ENCODE measurements around the gene CYP39A1. TPM values are rescaled to one million over a fixed set of nuclear protein-coding genes. Genes with fewer than 3 reads are reported as not detected.

The CYP39A1 gene
- total RNA-seq, 3 donors from 2014 or later, result 4.1 to 5.3 (median 4.5) TPM

DNA sequence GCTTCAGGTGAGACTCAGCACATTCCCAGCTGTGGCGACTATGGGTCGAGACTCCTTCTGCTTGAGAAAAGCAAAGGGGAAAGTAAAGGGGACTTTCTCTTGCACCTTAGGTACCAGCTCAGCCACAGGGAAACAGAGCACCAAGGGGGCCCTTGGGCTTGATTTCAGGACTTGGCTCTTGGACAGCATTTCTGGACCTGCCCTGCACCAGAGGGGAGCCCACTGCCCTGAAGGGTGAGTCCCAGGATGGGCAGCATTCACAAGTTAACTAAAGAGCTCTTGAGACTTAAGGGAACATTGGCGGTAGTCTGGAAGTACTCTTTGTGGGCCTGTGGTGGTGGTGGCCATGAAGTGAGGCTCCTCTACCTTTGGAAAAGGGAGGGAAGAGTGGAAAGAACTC, 111.1 kb downstream of the CYP39A1 start:
- DNase-seq, result no peak
- intact Hi-C loops (cut with DNase I, micrococcal nuclease), result no loop called here
- H3K4me3 ChIP-seq, result no peak overlapping the region
- no peaks in the 10 kb centered on the region for H3K4me1 ChIP-seq (ENCODE audit: low read depth)
- H3K9me3 ChIP-seq, result no peaks in the 10 kb centered on the region
- H3K36me3 ChIP-seq (ENCODE audit: low read depth), result no peaks in the 10 kb centered on the region
- TF ChIP-seq, protein P1, sequence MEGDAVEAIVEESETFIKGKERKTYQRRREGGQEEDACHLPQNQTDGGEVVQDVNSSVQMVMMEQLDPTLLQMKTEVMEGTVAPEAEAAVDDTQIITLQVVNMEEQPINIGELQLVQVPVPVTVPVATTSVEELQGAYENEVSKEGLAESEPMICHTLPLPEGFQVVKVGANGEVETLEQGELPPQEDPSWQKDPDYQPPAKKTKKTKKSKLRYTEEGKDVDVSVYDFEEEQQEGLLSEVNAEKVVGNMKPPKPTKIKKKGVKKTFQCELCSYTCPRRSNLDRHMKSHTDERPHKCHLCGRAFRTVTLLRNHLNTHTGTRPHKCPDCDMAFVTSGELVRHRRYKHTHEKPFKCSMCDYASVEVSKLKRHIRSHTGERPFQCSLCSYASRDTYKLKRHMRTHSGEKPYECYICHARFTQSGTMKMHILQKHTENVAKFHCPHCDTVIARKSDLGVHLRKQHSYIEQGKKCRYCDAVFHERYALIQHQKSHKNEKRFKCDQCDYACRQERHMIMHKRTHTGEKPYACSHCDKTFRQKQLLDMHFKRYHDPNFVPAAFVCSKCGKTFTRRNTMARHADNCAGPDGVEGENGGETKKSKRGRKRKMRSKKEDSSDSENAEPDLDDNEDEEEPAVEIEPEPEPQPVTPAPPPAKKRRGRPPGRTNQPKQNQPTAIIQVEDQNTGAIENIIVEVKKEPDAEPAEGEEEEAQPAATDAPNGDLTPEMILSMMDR (IDR thresholded peaks at IDR 0.05), result no peak
- no peak for ATAC-seq

DNA sequence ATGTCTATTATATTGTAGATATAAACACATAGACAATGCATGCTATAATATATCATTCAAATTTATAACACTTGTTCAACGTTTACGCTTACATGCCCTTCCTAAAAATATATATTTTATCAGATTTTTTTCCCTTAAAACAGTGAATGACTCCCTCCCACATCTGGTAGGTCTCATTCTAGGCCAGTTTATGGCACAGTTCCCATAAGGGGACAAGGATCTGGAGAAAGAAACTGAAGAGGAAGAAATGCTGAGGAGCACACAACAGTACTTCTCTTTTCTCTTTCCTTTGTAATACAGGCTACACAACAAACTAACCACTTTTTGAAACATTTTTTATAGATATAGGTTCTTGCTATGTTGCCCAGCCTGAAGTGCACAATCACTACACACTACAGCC, 112.8 kb downstream of the CYP39A1 start:
- no peak for DNase-seq
- Histone ChIP-seq H3K4me1 (ENCODE audit: low read depth) (no peaks in the 10 kb centered on the region), H3K4me3 (no peak overlapping the region), H3K36me3 (ENCODE audit: low read depth) (no peaks in the 10 kb centered on the region), H3K9me3 (no peaks in the 10 kb centered on the region)
- no peak for ATAC-seq
- intact Hi-C loops (cut with DNase I, micrococcal nuclease), result no loop called here
- TF ChIP-seq, protein P1 (IDR thresholded peaks at IDR 0.05), result no peak

DNA sequence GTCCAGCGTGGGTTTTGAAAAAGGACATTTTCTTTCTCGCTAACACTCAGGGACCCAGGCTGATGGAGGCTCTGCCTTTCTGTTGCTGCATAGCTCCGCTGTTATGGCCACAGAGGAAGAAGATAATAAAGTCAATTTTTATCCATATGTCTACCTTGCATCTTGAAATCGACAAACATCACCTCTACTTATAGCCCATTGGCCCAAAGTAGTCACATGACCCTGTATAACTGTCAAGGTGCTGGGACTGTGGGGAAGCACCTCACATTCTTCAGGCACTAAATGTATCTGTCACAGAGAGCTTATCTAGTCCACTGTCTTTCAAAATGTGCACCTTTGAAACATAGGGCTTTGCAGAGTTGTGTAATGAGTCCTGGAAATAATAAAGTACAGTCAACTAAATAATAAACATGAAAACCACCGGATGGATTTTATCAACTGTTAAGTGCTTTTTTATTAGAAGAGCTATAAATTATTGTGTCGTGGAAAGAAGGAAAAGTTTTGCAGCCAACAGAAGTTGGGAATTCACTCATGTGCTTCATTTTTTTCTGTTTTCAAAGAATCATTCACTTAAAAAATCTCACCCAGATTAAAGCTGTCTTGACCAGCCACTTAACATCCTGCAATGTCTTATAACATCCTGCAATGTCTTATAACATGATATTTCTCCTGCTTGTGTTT, 113.7 kb downstream of the CYP39A1 start:
- Histone ChIP-seq H3K4me1 (ENCODE audit: low read depth) (no peaks in the 10 kb centered on the region), H3K36me3 (ENCODE audit: low read depth) (no peaks in the 10 kb centered on the region), H3K4me3 (no peak overlapping the region), H3K9me3 (no peaks in the 10 kb centered on the region)
- DNase-seq, result no peak
- intact Hi-C loops (cut with DNase I, micrococcal nuclease), result no loop called here
- no peak for ATAC-seq
- TF ChIP-seq, protein P1 (IDR thresholded peaks at IDR 0.05), result no peak

DNA sequence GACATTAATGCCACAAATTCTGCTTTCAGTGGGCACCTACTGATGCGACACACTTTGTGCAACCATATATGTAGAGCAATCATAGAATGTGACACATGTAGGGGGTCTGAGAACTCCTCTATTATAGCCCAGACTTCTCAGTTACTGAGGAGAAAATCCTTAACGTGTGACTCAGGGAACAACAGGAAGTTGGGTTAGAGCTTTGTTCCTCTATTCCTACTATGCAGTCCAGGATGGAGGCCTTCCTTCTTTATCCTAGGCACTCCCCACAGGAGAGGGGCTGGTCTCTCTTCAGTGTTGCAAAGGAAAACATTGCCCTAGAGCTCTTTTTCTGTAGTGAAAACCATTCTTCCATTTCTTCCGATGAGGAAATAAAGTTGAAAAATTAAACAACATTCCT, 121.7 kb downstream of the CYP39A1 start:
- intact Hi-C loops (cut with DNase I, micrococcal nuclease), result no loop called here

DNA sequence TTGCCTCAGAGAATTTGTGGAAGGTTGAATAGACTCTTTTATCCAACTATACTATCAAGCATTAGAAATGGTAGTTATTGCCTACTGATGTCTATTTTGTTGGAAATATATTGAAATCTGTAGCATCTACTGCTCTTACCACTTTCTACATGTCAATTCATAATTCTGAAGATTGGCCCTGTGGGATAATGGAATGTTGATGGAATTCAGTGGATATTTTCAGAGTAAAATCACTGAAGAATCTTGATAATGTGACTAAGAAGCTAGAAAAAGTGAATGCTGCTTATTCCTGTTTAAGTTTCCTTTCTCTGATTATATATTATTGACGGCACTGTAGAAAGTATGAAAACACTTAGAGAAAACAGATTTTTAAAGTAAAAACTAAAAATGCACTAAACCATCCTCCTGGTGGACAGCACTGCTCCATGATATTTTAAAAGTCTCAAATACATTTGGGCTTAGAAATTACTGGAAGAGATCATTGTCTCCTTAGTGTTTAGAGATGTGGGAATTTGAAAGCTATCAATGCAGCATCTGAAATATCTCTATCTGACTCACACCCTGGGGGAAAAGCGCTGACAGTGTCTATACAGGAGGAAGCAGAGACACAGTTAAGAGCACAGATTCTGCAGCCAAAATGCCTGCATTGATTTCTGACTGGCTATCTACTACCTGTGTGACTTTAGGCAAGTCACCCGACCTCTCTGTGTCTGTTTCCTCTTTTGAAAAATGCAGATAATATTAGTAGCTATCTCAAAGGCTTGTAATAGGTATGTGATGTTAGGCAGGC, 123.5 kb downstream of the CYP39A1 start:
- H3K36me3 ChIP-seq (ENCODE audit: low read depth), result no peaks in the 10 kb centered on the region
- H3K4me1 ChIP-seq (ENCODE audit: low read depth), result no peaks in the 10 kb centered on the region
- no peak for ATAC-seq
- DNase-seq, result no peak
- TF ChIP-seq, protein P1 (IDR thresholded peaks at IDR 0.05), result no peak
- H3K4me3 ChIP-seq, result no peak overlapping the region
- intact Hi-C loops (cut with DNase I, micrococcal nuclease), result no loop called here
- H3K9me3 ChIP-seq, result no peaks in the 10 kb centered on the region

More for the DNA sequence above, 121.7 kb downstream of the CYP39A1 start:
- no peaks in the 10 kb centered on the region for H3K36me3 ChIP-seq (ENCODE audit: low read depth)
- TF ChIP-seq, protein P1 (IDR thresholded peaks at IDR 0.05), result no peak
- H3K4me3 ChIP-seq, result no peak overlapping the region
- no peaks in the 10 kb centered on the region for H3K9me3 ChIP-seq
- DNase-seq, result no peak
- H3K4me1 ChIP-seq (ENCODE audit: low read depth), result no peaks in the 10 kb centered on the region
- ATAC-seq, result no peak

All from mucosa of descending colon (tissue), 3 donors.